Activated CD8-positive, alpha-beta memory T cell treated with anti-CD3 and anti-CD28 coated beads for 4 hours (primary cell): ENCODE measurements around the gene WFS1.

Experiments used
- DNase-seq, 2 donors: peaks; one replicate each; pipeline ENCODE4 v3.0.0-alpha.2; 2020; ENCODE audit warnings: low read depth in 2 of 2

The WFS1 gene

GRCh38 chr4:6324999-6325787, 55.5 kb downstream of the WFS1 start:
- no peak for DNase-seq

- DNase-seq: no peak
Observed at GRCh38 chr4:6325788-6326290, 56.2 kb downstream of the WFS1 start.

- DNase-seq: no peak
Observed at GRCh38 chr4:6326312-6327060, 56.8 kb downstream of the WFS1 start.

GRCh38 chr4:6327220-6327917, 57.7 kb downstream of the WFS1 start:
- peak; percentile 53 to 55 for DNase-seq

GRCh38 chr4:6328526-6328925, 58.9 kb downstream of the WFS1 start:
- DNase-seq: no peak

GRCh38 chr4:6329478-6330383, 60.1 kb downstream of the WFS1 start:
- no peak for DNase-seq

- DNase-seq: no peak
Observed at GRCh38 chr4:6330384-6330767, 60.7 kb downstream of the WFS1 start.

GRCh38 chr4:6331018-6331417, 61.4 kb downstream of the WFS1 start:
- no peak for DNase-seq

- DNase-seq: no peak
Observed at GRCh38 chr4:6331468-6331867, 61.8 kb downstream of the WFS1 start.

- no peak for DNase-seq
Observed at GRCh38 chr4:6332042-6332668, 62.5 kb downstream of the WFS1 start.

GRCh38 chr4:6332669-6333050, 63.0 kb downstream of the WFS1 start:
- DNase-seq: no peak

GRCh38 chr4:6333301-6334202, 63.9 kb downstream of the WFS1 start:
- no peak for DNase-seq

- DNase-seq: no peak
Observed at GRCh38 chr4:6334203-6334887, 64.7 kb downstream of the WFS1 start.

- DNase-seq: no peak
Observed at GRCh38 chr4:6335040-6335590, 65.5 kb downstream of the WFS1 start.

- no peak for DNase-seq
Observed at GRCh38 chr4:6336166-6336565, 66.5 kb downstream of the WFS1 start.

- no peak for DNase-seq
Observed at GRCh38 chr4:6337331-6337935, 67.8 kb downstream of the WFS1 start.

GRCh38 chr4:6338175-6338950, 68.7 kb downstream of the WFS1 start:
- no peak for DNase-seq
